RCC 7860 (cell line): ENCODE data around the gene BRAF.
A peak's percentile ranks its signal among the peaks of the same experiment; 100 is the strongest.
"Not testable (repeated sequence)": the region's sequence is repeated elsewhere in the genome, so short reads cannot be mapped to it uniquely, and the experiment has no call there.

Experiments
- DNase-seq: peaks from one replicate; pipeline ENCODE4 v3.0.0-alpha.2; 2015; ENCODE audit warnings: low spot score
- FAIRE-seq: peaks from 2 replicates; lab custom pipeline; 2012; peaks lifted over from hg19 to GRCh38; lab: Jason Lieb, UNC

The BRAF gene

GRCh38 chr7:140924821-140925421 lies at the start of gene BRAF:
BRAF (minus strand) TSS chr7:140924929; CDS start chr7:140924703, 226 bp downstream.
- FAIRE-seq (no peak), DNase-seq (peak; percentile 63)

DNA sequence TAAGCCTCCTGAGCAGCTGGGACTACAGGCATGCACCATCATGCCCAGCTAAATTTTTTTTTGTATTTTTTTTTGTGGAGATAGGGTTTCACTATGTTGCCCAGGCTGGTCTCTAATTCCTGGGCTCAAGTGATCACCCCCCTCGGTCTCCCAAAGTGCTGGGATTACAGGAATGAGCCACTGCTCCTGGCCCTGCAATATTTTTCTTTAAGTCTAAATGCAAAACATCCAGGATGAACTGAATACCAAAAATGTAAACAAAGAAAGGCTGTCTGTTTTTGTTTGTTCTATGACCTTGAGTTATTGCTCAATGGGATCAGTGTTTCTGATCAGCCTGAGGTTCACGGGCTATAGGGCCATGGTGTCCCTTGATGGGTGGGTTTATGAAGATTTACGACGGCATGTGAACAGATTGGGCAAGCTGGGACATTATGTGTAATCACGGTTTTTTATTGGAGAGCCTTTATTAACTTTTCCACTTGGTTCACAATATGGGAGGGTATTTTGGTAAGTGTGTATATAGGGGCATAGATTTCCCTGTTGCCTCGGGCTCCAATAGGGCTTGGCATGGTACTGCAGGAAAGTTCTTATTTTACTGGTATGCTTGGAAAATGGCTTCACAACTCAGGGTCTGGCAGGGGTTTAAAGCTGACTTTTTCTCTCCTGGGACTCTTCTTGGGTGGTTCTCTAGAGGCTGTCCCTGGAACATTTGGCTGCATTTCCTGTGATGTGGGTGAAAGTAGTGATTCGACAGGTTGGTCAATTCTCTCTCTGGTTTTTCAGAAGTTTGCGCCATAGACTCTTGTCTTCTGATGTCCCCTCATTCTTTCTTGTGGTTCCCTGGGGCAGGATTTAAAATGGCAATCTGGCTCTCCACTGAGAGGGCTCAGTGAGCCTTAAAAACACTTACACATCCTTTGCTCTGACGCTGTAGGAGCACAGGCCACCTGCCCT lies 48.4 kb upstream of the BRAF start:
- DNase-seq (no peak), FAIRE-seq (no peak)

DNA sequence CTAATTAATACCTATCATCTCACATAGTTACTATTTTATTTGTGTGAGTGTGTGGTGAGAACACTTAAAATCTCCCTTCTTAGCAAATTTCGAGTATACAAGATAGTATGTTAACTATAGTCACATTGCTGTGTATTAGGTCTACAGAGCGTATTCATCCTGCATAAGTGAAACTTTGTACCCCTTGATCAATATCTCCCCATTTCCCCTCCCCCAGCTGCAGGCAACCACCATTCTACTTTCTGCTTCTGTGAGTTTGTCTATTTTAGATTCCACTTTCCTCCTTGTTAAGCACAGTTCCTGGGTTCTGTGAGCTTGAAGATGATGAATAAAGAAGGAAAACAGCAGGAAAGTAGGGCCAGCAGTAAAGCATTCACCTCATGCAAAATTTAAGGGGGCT lies 47.6 kb upstream of the BRAF start:
- FAIRE-seq (no peak), DNase-seq (no peak)

DNA sequence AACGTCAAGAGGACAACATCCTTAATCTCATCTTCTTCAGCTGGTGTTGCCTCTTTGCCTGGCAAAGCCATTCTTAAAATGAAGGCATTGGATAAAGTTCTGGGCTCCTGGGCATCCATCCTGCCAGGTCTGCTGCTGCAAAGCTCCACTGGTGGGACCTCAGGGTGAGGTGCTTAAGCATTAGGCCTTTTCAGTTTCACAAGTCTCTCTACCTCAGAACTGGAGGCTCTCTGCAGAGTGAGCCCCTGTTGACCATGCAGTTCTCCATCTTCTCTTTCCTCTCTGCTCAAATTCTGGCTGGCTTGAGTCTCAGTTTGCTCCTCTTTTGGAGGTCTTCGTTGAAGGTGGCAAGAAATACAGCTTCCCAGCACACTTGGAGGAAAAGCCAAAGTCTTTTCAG lies 42.7 kb upstream of the BRAF start:
- DNase-seq (no peak), FAIRE-seq (no peak)

GRCh38 chr7:140966561-140967233 lies 42.0 kb upstream of the BRAF start:
- FAIRE-seq, result no peak
- no peak for DNase-seq

DNA sequence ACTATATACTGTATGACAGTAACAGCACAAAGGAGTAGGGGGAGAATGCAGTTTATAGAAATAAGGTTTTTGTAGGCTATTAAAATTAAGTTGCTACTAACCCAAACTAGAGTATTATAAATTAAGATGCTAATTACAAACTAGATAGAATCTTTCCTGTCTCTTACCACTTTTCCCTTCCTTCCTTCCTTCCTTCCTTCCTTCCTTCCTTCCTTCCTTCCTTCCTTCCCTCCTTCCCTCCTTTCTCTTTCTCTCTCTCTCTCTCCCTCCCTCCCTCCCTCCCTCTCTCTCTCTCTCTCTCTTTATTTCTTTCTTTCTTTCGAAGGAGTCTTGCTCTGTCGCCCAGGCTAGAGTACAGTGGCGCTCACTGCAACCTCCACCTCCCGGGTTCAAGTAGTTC lies 36.4 kb upstream of the BRAF start:
- FAIRE-seq, result no peak

GRCh38 chr7:140956997-140957396 lies 32.3 kb upstream of the BRAF start:
- not testable (repeated sequence) for FAIRE-seq, DNase-seq

More for the DNA sequence above, 36.4 kb upstream of the BRAF start:
- no peak for DNase-seq

- FAIRE-seq, result no peak
- no peak for DNase-seq
Measured at GRCh38 chr7:140945940-140946339, 21.2 kb upstream of the BRAF start.

DNA sequence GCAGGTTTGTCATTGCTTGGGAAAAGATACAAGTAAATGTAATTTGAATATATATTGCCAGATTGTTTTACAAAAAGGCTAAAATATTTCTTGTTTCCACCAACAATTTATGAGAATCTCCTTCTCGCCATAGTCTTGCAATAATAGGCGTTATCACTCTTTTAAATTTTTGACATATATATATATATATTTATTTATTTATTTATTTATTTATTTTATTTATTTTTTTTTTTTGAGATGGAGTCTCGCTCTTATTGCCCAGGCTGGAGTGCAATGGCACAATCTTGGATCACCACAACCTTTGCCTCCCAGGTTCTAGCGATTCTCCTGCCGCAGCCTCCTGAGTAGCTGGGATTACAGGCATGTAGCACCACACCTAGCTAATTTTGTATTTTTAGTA lies 17.5 kb upstream of the BRAF start:
- not testable (repeated sequence) for DNase-seq, FAIRE-seq

GRCh38 chr7:140940898-140941297 lies 16.2 kb upstream of the BRAF start:
- DNase-seq, result no peak
- no peak for FAIRE-seq

DNA sequence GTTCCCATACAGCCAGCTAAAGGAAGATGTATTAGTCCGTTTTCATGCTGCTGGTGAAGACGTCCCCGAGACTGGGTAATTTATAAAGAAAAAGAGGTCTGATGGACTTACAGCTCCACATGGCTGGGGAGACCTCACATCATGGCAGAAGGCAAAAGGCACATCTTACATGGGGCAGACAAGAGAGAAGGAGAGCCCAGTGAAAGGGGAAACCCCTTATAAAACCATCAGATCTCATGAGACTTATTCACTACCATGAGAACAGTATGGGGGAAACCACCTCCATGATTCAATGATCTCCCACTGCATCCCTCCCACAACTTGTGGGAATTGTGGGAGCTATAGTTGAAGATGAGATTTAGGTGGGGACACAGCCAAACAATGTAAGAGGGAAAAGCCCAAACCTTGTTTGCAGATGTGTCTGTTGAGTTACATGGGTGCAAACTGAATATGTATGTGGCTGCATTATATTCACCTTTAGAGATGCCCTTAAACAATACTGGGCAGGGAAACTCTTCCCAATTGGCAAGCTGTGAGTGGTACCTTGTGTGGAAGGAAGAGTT lies 13.1 kb upstream of the BRAF start:
- no peak for FAIRE-seq
- DNase-seq, result no peak

GRCh38 chr7:140928491-140929309 lies 4.0 kb upstream of the BRAF start:
- DNase-seq (no peak), FAIRE-seq (no peak)

DNA sequence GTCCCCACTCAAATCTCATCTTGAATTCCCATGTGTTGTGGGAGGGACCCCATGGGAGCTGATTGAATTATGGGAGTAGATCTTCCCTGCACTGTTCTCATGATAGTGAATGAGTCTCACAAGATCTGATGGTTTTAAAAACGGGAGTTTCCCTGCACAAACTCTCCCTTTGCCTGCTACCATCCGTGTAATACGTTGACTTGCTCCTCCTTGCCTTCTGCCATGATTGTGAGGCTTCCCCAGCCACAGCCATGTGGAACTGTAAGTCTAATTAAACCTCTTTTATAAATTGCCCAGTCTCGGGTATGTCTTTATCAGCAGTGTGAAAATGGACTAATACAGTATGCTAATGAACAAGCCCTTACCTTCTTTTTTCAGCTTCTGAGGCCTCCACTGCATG lies 3.2 kb upstream of the BRAF start:
- FAIRE-seq, DNase-seq: not testable (repeated sequence)

DNA sequence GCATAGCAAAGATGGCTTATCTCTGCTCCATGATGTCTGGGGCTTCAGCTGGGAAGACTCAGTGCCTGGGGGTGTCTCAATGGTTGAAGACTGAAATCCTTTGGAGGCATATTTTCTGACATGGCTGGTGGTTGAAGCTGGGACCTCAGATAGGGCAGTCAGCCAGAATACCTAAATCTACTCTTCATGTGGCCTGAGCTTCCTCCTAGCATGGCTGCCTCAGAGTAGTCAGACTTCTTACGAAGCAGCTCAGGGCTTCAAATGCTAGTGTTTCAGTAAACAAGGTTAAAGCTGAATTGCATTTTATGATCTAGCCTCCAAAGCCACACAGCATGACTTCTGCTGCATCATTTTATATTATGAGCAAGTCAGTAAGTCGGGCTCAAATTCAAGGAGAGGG lies 2.6 kb upstream of the BRAF start:
- DNase-seq (no peak), FAIRE-seq (no peak)

- DNase-seq (no peak), FAIRE-seq (no peak)
Measured at GRCh38 chr7:140926021-140926817, 1.5 kb upstream of the BRAF start.

DNA sequence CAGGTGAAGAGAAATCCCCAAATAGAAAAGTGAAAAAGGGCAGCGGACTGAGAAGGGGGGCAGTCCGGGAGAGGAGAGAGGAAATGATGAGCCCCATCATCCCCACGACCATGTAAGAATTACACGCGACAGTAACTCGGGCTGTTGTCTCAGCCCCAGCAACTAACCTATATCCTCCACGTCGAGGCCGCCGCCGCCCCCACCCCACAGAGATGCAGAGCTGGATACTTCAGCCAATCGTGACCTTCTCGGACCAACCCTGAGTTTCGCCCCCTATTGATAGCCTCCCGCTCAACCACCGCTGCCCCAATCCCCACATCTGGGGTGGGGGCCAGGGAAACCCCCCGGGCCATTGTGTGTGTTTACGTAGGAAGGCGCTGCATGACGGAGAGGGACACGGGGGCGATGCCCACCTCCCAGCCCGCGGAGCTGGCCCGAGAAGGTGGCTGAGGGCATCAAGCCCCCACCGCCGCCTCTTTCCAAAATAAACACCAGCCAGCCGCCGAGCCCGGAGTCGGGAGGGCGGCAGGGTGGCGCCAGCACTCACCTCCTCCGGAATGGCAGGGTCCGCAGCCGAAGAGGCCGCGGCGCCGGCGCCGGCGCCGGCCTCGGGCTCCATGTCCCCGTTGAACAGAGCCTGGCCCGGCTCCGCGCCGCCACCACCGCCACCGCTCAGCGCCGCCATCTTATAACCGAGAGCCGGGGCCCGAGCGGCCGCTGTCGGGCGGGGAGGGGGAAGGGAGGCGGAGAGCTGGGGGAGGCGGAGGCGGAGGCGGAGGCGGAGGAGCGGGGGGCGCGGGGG lies 509 bp downstream of the BRAF start:
- DNase-seq, result peak; percentile 59
- FAIRE-seq, result no peak

- FAIRE-seq (peak; percentile 66), DNase-seq (no peak)
Measured at GRCh38 chr7:140923358-140924006, 1.2 kb downstream of the BRAF start.

GRCh38 chr7:140922741-140923345 lies 1.9 kb downstream of the BRAF start:
- FAIRE-seq (no peak), DNase-seq (no peak)
